CD14-positive monocyte (primary cell): Measurements from ENCODE around the gene CA11. TPM values are rescaled to one million over a fixed set of nuclear protein-coding genes. Genes with fewer than 3 reads are reported as not detected.
A peak's percentile ranks its signal among the peaks of the same experiment; 100 is the strongest.

Experiments used
- DNase-seq, 3 donors: peaks; one replicate each; pipeline ENCODE4 v3.0.0-alpha.2; 2011 to 2022
- H2AFZ ChIP-seq: 2 replicates; pipeline ENCODE4 v1.6.0; 2012; ENCODE audit warnings: mild to moderate bottlenecking, low read depth, low read length, inconsistent platforms; ENCODE audit not compliant: insufficient read depth, poor library complexity, severe bottlenecking
- H3K27ac ChIP-seq, 2 donors: 1 replicate in 1 of 2; 2 replicates in 1 of 2; pipeline ENCODE4 v1.5.1; 2012 to 2013; ENCODE audit warnings: low read length in 2 of 2, control low read depth in 1 of 2, inconsistent platforms in 1 of 2, low read depth in 1 of 2, mild to moderate bottlenecking in 1 of 2
- H3K27me3 ChIP-seq, 2 donors: one replicate each; pipeline versions ENCODE4 v1.6.0 to v1.6.1; 2011 to 2013; ENCODE audit warnings: low read length in 2 of 2; ENCODE audit not compliant: control insufficient read depth in 2 of 2, insufficient read depth in 2 of 2
- H3K36me3 ChIP-seq, 2 donors: replicated peaks in 1 of 2; 1 replicate in 1 of 2; 2 replicates in 1 of 2; pipeline versions ENCODE4 v1.5.1 to v1.6.1; 2012 to 2013; ENCODE audit warnings: low read length in 2 of 2, control low read depth in 1 of 2, inconsistent platforms in 1 of 2, mild to moderate bottlenecking in 1 of 2; ENCODE audit not compliant: insufficient read depth in 2 of 2, control insufficient read depth in 1 of 2
- H3K4me1 ChIP-seq, 2 donors: 1 replicate in 1 of 2; 2 replicates in 1 of 2; pipeline versions ENCODE4 v1.5.1 to v1.6.1; 2012 to 2013; ENCODE audit warnings: low read length in 2 of 2, control low read depth in 1 of 2, inconsistent platforms in 1 of 2, mild to moderate bottlenecking in 1 of 2, moderate library complexity in 1 of 2; ENCODE audit not compliant: insufficient read depth in 2 of 2, control insufficient read depth in 1 of 2
- H3K4me2 ChIP-seq: replicated peaks from 2 replicates; pipeline ENCODE3; 2012; ENCODE audit warnings: low read length, moderate library complexity, mild to moderate bottlenecking; ENCODE audit not compliant: poor library complexity, severe bottlenecking; ENCODE audit errors: extremely low read depth
- H3K4me3 ChIP-seq, 3 experiments: fragments of 200-600 bp in 1 of 3; sonication (generic) in 1 of 3; replicated peaks in 1 of 3; 1 replicate in 2 of 3; 2 replicates in 1 of 3; pipeline ENCODE4 v1.5.1; 2011 to 2013; ENCODE audit warnings: low read length in 3 of 3, mild to moderate bottlenecking in 3 of 3, control low read depth in 2 of 3, low read depth in 2 of 3, inconsistent platforms in 1 of 3, moderate library complexity in 1 of 3
- H3K79me2 ChIP-seq: 2 replicates; pipeline ENCODE4 v1.6.0; 2012; ENCODE audit warnings: mild to moderate bottlenecking, control low read depth, inconsistent platforms, low read length, moderate library complexity; ENCODE audit not compliant: insufficient read depth
- H3K9ac ChIP-seq: 2 replicates; pipeline ENCODE4 v1.6.0; 2017; ENCODE audit warnings: low read length, mild to moderate bottlenecking; ENCODE audit not compliant: insufficient read depth, poor library complexity, severe bottlenecking
- H3K9me3 ChIP-seq, 2 donors: replicated peaks in 1 of 2; 1 replicate in 1 of 2; 2 replicates in 1 of 2; pipeline versions ENCODE4 v1.5.1 to v1.6.1; 2012 to 2013; ENCODE audit warnings: low read length in 2 of 2, control low read depth in 1 of 2; ENCODE audit not compliant: control insufficient read depth in 1 of 2, insufficient read depth in 1 of 2
- H4K20me1 ChIP-seq: 2 replicates; pipeline ENCODE4 v1.6.0; 2012; ENCODE audit warnings: mild to moderate bottlenecking, low read length, control low read depth, moderate library complexity; ENCODE audit not compliant: insufficient read depth
- H3K27ac Mint-ChIP-seq, 7 donors: one replicate each; pipeline ENCODE4 v1.8.0; 2020; ENCODE audit warnings: mild to moderate bottlenecking in 7 of 7, mixed read lengths in 7 of 7, moderate library complexity in 6 of 7, inconsistent platforms in 2 of 7
- H3K27me3 Mint-ChIP-seq, 3 donors: one replicate each; pipeline ENCODE4 v1.8.0; 2021 to 2022; ENCODE audit warnings: low read depth in 3 of 3, mild to moderate bottlenecking in 3 of 3, mixed read lengths in 3 of 3, moderate library complexity in 3 of 3, inconsistent platforms in 1 of 3
- H3K36me3 Mint-ChIP-seq, 2 donors: one replicate each; pipeline ENCODE4 v1.8.0; 2020; ENCODE audit warnings: mixed read lengths in 2 of 2, inconsistent platforms in 1 of 2, mild to moderate bottlenecking in 1 of 2
- H3K4me1 Mint-ChIP-seq: one replicate; pipeline ENCODE4 v1.8.0; 2020; ENCODE audit warnings: mild to moderate bottlenecking, mixed read lengths
- H3K4me3 Mint-ChIP-seq, 2 donors: one replicate each; pipeline ENCODE4 v1.8.0; 2020; ENCODE audit warnings: mild to moderate bottlenecking in 2 of 2, mixed read lengths in 2 of 2, moderate library complexity in 1 of 2
- H3K9me3 Mint-ChIP-seq, 7 donors: one replicate each; pipeline ENCODE4 v1.8.0; 2020 to 2022; ENCODE audit warnings: mixed read lengths in 7 of 7, mild to moderate bottlenecking in 6 of 7, moderate library complexity in 6 of 7, inconsistent platforms in 2 of 7
- WGBS: methylation state at CpG from one replicate; pipeline ENCODE4 v1.1.5; 2013; ENCODE audit warnings: missing lambda C conversion rate; ENCODE audit not compliant: insufficient coverage; 5-methylcytosine and 5-hydroxymethylcytosine counted together
- intact Hi-C, 2 donors: fragments of 100-400 bp; cut with micrococcal nuclease; formaldehyde crosslinking; loops; one replicate each; pipeline versions ENCODE4 v1.15.0 to v1.15.1; 2023
- polyA plus RNA-seq, 3 donors: library from polyadenylated mRNA; depleted of rRNA in 1 of 3; unstranded in 2 of 3; stranded (reverse) in 1 of 3; fragments of 300-500 nt in 2 of 3; fragments of >200 nt in 1 of 3; fragmentation: Illumina TruSeq in 2 of 3; gene quantifications; 1 replicate in 2 of 3; 2 replicates in 1 of 3; pipeline ENCODE4 v1.2.3, GENCODE V29; 2012 to 2021
- TF ChIP-seq, protein P1 (sequence below): fragments of 200-600 bp; IDR thresholded peaks from one replicate; pipeline ENCODE4 v1.8.0; 2022; ENCODE audit warnings: antibody characterized with exemption, mild to moderate bottlenecking

CA11 gene
- polyA plus RNA-seq, 3 donors = 1.1 to 4.9 (median 1.8) TPM

DNA sequence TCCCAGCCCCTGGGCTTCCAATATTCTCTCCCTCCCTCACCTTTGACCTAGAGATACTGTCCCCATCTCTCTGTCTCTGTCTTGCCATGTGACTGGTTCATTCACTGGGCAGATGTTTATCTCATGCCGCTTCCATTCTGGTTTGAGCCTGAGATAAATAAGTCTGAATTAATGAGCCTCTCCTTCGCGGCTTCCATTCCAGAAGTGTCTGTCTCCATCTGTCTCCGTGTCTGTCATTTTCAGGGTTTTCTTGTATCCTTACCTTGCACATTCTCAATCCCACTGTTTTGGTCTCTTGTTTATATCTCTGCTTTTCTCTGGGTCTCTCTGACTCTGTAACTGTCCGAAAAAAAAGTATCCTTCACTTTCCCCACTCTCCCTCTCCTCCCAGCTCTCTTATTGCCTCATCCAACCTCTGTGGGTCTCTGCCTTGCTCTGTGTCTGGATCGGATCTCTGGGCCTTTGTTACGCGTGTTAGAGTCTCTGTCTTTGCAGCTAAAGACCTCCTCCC lies 22.4 kb downstream of the CA11 start:
- intact Hi-C loops = no loop called here
- DNase-seq = no peak
- Histone ChIP-seq H3K27ac (peak overlapping the region in 1 of 2 donors; percentile 92), H3K4me3 (peak overlapping the region in 2 of 3 experiments; percentile 9 to 62), H3K36me3 (peaks cover 6 to 20% of the 10 kb centered on the region in 2 donors), H3K9ac (no peak overlapping the region), H3K9me3 (no peaks in the 10 kb centered on the region), H3K79me2 (peaks cover 36% of the 10 kb centered on the region), H3K27me3 (no peaks in the 10 kb centered on the region), H3K4me2 (peak overlapping the region; percentile 77), H3K4me1 (peaks cover 60 to 63% of the 10 kb centered on the region in 2 donors), H4K20me1 (peaks cover 14% of the 10 kb centered on the region), H2AFZ (peak overlapping the region; percentile 47)
- peaks cover 0 to 3% (median 0%) of the 10 kb centered on the region in 7 donors for H3K9me3 Mint-ChIP-seq
- peak overlapping the region; percentile 90 to 98 (median 96) for H3K27ac Mint-ChIP-seq
- peak overlapping the region; percentile 66 to 87 for H3K4me3 Mint-ChIP-seq
- H3K4me1 Mint-ChIP-seq = peaks cover 53% of the 10 kb centered on the region
- H3K36me3 Mint-ChIP-seq = peaks cover 13 to 27% of the 10 kb centered on the region in 2 donors
- no peaks in the 10 kb centered on the region for H3K27me3 Mint-ChIP-seq
- TF ChIP-seq, protein P1, sequence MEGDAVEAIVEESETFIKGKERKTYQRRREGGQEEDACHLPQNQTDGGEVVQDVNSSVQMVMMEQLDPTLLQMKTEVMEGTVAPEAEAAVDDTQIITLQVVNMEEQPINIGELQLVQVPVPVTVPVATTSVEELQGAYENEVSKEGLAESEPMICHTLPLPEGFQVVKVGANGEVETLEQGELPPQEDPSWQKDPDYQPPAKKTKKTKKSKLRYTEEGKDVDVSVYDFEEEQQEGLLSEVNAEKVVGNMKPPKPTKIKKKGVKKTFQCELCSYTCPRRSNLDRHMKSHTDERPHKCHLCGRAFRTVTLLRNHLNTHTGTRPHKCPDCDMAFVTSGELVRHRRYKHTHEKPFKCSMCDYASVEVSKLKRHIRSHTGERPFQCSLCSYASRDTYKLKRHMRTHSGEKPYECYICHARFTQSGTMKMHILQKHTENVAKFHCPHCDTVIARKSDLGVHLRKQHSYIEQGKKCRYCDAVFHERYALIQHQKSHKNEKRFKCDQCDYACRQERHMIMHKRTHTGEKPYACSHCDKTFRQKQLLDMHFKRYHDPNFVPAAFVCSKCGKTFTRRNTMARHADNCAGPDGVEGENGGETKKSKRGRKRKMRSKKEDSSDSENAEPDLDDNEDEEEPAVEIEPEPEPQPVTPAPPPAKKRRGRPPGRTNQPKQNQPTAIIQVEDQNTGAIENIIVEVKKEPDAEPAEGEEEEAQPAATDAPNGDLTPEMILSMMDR = no peak
- WGBS = 42% methylated on average over 7 of the region's 8 CpGs

DNA sequence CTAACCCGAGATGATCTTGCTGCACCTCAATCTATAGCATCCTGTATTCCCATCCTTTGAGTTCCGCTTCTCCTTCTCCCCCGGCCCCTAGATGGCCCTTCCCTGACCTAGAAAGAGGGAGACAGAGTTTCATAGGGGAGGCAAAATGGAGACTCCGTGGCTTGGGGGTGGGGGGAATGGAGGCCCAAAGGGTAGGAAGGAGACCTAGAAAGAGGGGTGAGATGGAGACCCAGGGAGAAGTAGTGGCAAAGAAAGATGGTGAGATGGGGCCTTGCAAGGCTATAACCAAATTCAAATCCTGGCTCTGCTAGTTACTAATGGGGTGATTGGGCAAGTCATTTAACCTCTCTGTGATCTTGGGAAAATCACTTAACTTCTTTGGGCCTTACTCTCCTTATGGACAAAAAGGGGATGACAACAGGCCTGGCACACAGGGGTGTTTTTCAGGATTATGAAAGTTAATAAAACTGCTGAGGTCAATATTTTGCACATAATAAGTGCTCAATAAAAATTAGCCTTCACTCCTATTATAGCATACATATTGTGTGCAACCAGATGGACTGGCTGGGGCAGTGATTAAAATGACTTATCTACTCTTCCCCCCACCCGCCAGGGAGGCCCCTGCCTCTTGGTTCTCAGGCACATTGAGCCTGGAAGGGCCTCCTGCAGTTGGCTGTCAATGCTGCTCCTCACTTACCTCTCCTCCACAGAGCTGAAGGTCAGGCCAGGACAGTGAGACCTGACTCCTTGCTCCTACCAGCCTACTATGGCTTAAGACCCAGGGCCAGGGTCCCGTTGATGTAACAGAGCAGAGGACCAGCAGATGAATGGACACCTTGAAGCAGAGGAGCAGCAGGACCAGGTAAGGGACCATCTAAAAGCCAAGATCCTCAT lies 26.0 kb downstream of the CA11 start:
- peaks cover 64% of the 10 kb centered on the region for H3K4me1 Mint-ChIP-seq
- H3K27ac Mint-ChIP-seq = peak overlapping the region; percentile 95 to 99 (median 98)
- 57% methylated on average over 3 of the region's 6 CpGs for WGBS
- peaks cover 0 to 3% (median 0%) of the 10 kb centered on the region in 7 donors for H3K9me3 Mint-ChIP-seq
- intact Hi-C loops = loop anchor here (2.0 kb wide), 1 partner anchor 15 kb away; no protein-coding TSS in a partner anchor
- peak overlapping the region; percentile 96 for H3K4me2 ChIP-seq
- TF ChIP-seq, protein P1 = no peak
- H3K4me3 Mint-ChIP-seq = peak overlapping the region; percentile 92 to 94
- H4K20me1 ChIP-seq = peaks cover 42% of the 10 kb centered on the region
- peak overlapping the region; percentile 82 to 93 for H3K27ac ChIP-seq
- peaks cover 61% of the 10 kb centered on the region for H3K79me2 ChIP-seq
- no peaks in the 10 kb centered on the region for H3K27me3 Mint-ChIP-seq
- peaks cover 71 to 77% of the 10 kb centered on the region in 2 donors for H3K4me1 ChIP-seq
- H3K36me3 ChIP-seq = peaks cover 29% of the 10 kb centered on the region in 2 donors
- H3K4me3 ChIP-seq = peak overlapping the region; percentile 93 to 99 (median 96)
- H3K27me3 ChIP-seq = no peaks in the 10 kb centered on the region
- peak overlapping the region; percentile 93 for H3K9ac ChIP-seq
- peak overlapping the region; percentile 86 for H2AFZ ChIP-seq
- H3K36me3 Mint-ChIP-seq = peaks cover 27 to 33% of the 10 kb centered on the region in 2 donors
- peak in 1 of 3 donors; percentile 52 for DNase-seq
- H3K9me3 ChIP-seq = no peaks in the 10 kb centered on the region
